Lower leg skin (tissue), 3 donors: ENCODE data around the gene DLG2.

Experiments used
- POLR2A ChIP-seq, 2 donors: fragments of 450-650 bp; IDR thresholded peaks; one replicate each; pipeline ENCODE4 v1.6.1; 2016 to 2017; ENCODE audit warnings: antibody characterized with exemption in 2 of 2, mild to moderate bottlenecking in 1 of 2, moderate library complexity in 1 of 2
- TF ChIP-seq, protein P1 (sequence below), 3 donors: fragments of 450-650 bp; IDR thresholded peaks; one replicate each; pipeline ENCODE4 v1.5.1; 2016; ENCODE audit warnings: antibody characterized with exemption in 3 of 3, mild to moderate bottlenecking in 3 of 3, moderate library complexity in 2 of 3

DNA sequence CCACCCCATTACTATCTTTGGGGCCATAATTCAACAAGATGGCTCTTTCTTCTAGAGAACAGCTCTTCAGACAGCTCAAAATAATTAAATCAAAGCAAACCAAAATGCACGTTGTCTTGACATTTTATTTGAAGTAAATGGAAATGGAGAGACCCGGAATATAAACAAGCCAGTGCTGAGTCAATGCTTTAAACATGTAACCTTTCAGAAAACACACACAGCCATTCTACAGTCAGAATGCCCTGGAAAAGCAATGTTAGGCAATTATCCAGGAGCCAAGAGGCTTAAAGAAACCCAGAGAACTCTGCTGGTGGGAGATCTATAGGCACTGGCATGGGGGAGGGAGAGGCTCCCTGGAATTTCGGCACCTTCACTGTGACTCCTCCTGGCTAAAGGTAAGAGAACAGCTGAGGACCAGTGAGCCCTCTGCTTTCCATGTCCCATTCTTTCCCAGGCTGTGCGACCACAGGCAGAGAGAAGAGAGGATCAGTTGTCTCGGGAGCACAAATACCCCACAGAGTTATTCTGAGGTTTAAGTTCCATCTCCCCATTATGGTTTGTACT is 2086.9 kb downstream of the DLG2 start:
- TF ChIP-seq, protein P1, sequence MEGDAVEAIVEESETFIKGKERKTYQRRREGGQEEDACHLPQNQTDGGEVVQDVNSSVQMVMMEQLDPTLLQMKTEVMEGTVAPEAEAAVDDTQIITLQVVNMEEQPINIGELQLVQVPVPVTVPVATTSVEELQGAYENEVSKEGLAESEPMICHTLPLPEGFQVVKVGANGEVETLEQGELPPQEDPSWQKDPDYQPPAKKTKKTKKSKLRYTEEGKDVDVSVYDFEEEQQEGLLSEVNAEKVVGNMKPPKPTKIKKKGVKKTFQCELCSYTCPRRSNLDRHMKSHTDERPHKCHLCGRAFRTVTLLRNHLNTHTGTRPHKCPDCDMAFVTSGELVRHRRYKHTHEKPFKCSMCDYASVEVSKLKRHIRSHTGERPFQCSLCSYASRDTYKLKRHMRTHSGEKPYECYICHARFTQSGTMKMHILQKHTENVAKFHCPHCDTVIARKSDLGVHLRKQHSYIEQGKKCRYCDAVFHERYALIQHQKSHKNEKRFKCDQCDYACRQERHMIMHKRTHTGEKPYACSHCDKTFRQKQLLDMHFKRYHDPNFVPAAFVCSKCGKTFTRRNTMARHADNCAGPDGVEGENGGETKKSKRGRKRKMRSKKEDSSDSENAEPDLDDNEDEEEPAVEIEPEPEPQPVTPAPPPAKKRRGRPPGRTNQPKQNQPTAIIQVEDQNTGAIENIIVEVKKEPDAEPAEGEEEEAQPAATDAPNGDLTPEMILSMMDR (IDR thresholded peaks at IDR 0.05), result no peak
- no peak for TF ChIP-seq POLR2A (IDR thresholded peaks at IDR 0.05)
